ENCODE measurements around the gene CEP85L.

CEP85L gene

GRCh38 chr6:118618676-118619377 lies 32.6 kb downstream of the CEP85L start:
- DNase-seq = peak; percentile 72

- no peak for DNase-seq
Measured at GRCh38 chr6:118617417-118617816, 34.0 kb downstream of the CEP85L start.

GRCh38 chr6:118611334-118611733 lies 40.1 kb downstream of the CEP85L start:
- DNase-seq = no peak

- no peak for DNase-seq
Measured at GRCh38 chr6:118606858-118607257, 44.5 kb downstream of the CEP85L start.

GRCh38 chr6:118606268-118606667 lies 45.1 kb downstream of the CEP85L start:
- DNase-seq = no peak

- DNase-seq = no peak
Measured at GRCh38 chr6:118603372-118603771, 48.0 kb downstream of the CEP85L start.

GRCh38 chr6:118602300-118602699 lies 49.1 kb downstream of the CEP85L start:
- no peak for DNase-seq

GRCh38 chr6:118598324-118598723 lies 53.1 kb downstream of the CEP85L start:
- DNase-seq = no peak

GRCh38 chr6:118597636-118598035 lies 53.8 kb downstream of the CEP85L start:
- DNase-seq = no peak

- DNase-seq = no peak
Measured at GRCh38 chr6:118596774-118597320, 54.5 kb downstream of the CEP85L start.

- DNase-seq = no peak
Measured at GRCh38 chr6:118594877-118595276, 56.5 kb downstream of the CEP85L start.

- no peak for DNase-seq
Measured at GRCh38 chr6:118591897-118592296, 59.5 kb downstream of the CEP85L start.

- DNase-seq = no peak
Measured at GRCh38 chr6:118589649-118590365, 61.6 kb downstream of the CEP85L start.

- DNase-seq = no peak
Measured at GRCh38 chr6:118589186-118589585, 62.2 kb downstream of the CEP85L start.

- DNase-seq = no peak
Measured at GRCh38 chr6:118588626-118589025, 62.8 kb downstream of the CEP85L start.

- no peak for DNase-seq
Measured at GRCh38 chr6:118586746-118587485, 64.5 kb downstream of the CEP85L start.

- DNase-seq = no peak
Measured at GRCh38 chr6:118584911-118585310, 66.5 kb downstream of the CEP85L start.

- no peak for DNase-seq
Measured at GRCh38 chr6:118581489-118581959, 69.9 kb downstream of the CEP85L start.

GRCh38 chr6:118580585-118581419 lies 70.6 kb downstream of the CEP85L start:
- no peak for DNase-seq

- no peak for DNase-seq
Measured at GRCh38 chr6:118579786-118580185, 71.6 kb downstream of the CEP85L start.

- DNase-seq = no peak
Measured at GRCh38 chr6:118578617-118579016, 72.8 kb downstream of the CEP85L start.

GRCh38 chr6:118577972-118578371 lies 73.4 kb downstream of the CEP85L start:
- no peak for DNase-seq
